GM23338 (cell line): ENCODE measurements around the gene PARD3. TPM values are rescaled to one million over a fixed set of nuclear protein-coding genes. Genes with fewer than 3 reads are reported as not detected.

Experiments used
- ATAC-seq: fragments of 200-7000 bp; cut with Tn5 transposase; 3 replicates; pipeline ENCODE4 v1.9.1; 2020
- DNase-seq: peaks from one replicate; pipeline ENCODE4 v3.0.0-alpha.2; 2015; ENCODE audit warnings: low spot score
- H2AFZ ChIP-seq: fragments of 200-600 bp; sonication (generic); 2 replicates; pipeline ENCODE4 v1.8.0; 2016; ENCODE audit warnings: antibody characterized with exemption, mild to moderate bottlenecking, moderate library complexity
- H3F3A ChIP-seq: fragments of 200-600 bp; sonication (generic); replicated peaks from 2 replicates; pipeline ENCODE4 v1.8.0; 2017; ENCODE audit warnings: antibody characterized with exemption, mixed run types, low read depth
- H3K27ac ChIP-seq: fragments of 200-600 bp; sonication (generic); 2 replicates; pipeline ENCODE4 v1.6.1; 2016; ENCODE audit warnings: low read depth
- H3K27me3 ChIP-seq: fragments of 200-600 bp; sonication (generic); 2 replicates; pipeline ENCODE4 v1.8.0; 2016; ENCODE audit warnings: mild to moderate bottlenecking, mixed run types, moderate library complexity; ENCODE audit not compliant: insufficient read depth
- H3K36me3 ChIP-seq: fragments of 200-600 bp; sonication (generic); 2 replicates; pipeline ENCODE4 v1.8.0; 2016; ENCODE audit warnings: mild to moderate bottlenecking; ENCODE audit not compliant: insufficient read depth
- H3K4me1 ChIP-seq: fragments of 200-600 bp; sonication (generic); 2 replicates; pipeline ENCODE4 v1.8.0; 2016; ENCODE audit warnings: mild to moderate bottlenecking, moderate library complexity; ENCODE audit not compliant: insufficient read depth
- H3K4me2 ChIP-seq: fragments of 200-600 bp; sonication (generic); 2 replicates; pipeline ENCODE4 v1.7.1; 2017; ENCODE audit warnings: mixed run types
- H3K4me3 ChIP-seq: fragments of 200-600 bp; sonication (generic); 2 replicates; pipeline ENCODE4 v1.6.1; 2016; ENCODE audit warnings: mixed run types
- H3K79me2 ChIP-seq: fragments of 200-600 bp; sonication (generic); replicated peaks from 2 replicates; pipeline ENCODE4 v1.8.0; 2017; ENCODE audit warnings: mild to moderate bottlenecking; ENCODE audit not compliant: insufficient read depth
- H3K9me2 ChIP-seq: fragments of 200-600 bp; sonication (generic); 2 replicates; pipeline ENCODE4 v1.8.0; 2017; ENCODE audit not compliant: insufficient read depth
- H4K20me1 ChIP-seq: fragments of 200-600 bp; sonication (generic); replicated peaks from 2 replicates; pipeline ENCODE4 v1.8.0; 2017; ENCODE audit warnings: mild to moderate bottlenecking; ENCODE audit not compliant: insufficient read depth
- H3K27ac Mint-ChIP-seq: 2 replicates; pipeline ENCODE4 v1.8.0; 2020; ENCODE audit warnings: inconsistent platforms, mild to moderate bottlenecking, moderate library complexity, mixed read lengths
- H3K27me3 Mint-ChIP-seq: 3 replicates; pipeline ENCODE4 v1.8.0; 2022; ENCODE audit warnings: low read depth, mild to moderate bottlenecking, moderate library complexity, mixed read lengths, inconsistent platforms; ENCODE audit not compliant: insufficient read depth, poor library complexity
- H3K36me3 Mint-ChIP-seq: 3 replicates; pipeline ENCODE4 v1.8.0; 2021; ENCODE audit warnings: low read depth, mild to moderate bottlenecking, inconsistent platforms, moderate library complexity, mixed read lengths
- H3K4me1 Mint-ChIP-seq: 3 replicates; pipeline ENCODE4 v1.8.0; 2020; ENCODE audit warnings: mild to moderate bottlenecking, inconsistent platforms, mixed read lengths
- H3K4me3 Mint-ChIP-seq: 3 replicates; pipeline ENCODE4 v1.8.0; 2021; ENCODE audit warnings: moderate library complexity, mild to moderate bottlenecking, inconsistent platforms, mixed read lengths
- H3K9me3 Mint-ChIP-seq: 3 replicates; pipeline ENCODE4 v1.8.0; 2020; ENCODE audit warnings: moderate library complexity, mild to moderate bottlenecking, inconsistent platforms, mixed read lengths
- CREB1 ChIP-seq: fragments of 250-450 bp; sonication (Bioruptor Pico); IDR thresholded peaks from 2 replicates; pipeline ENCODE4 v1.5.0; 2020; ENCODE audit warnings: low read depth, mild to moderate bottlenecking, moderate library complexity
- CTCF ChIP-seq, 2 experiments: fragments of 200-600 bp in 1 of 2; sonication (generic) in 1 of 2; conservative IDR thresholded peaks; 2 replicates each; pipeline versions ENCODE4 v1.5.1 to v1.6.1; 2016 to 2017; ENCODE audit warnings: antibody characterized with exemption in 2 of 2, low read depth in 2 of 2, mild to moderate bottlenecking in 2 of 2, moderate library complexity in 1 of 2
- EZH2 ChIP-seq: fragments of 200-600 bp; sonication (generic); IDR thresholded peaks from one replicate; pipeline ENCODE4 v1.8.0; 2017; ENCODE audit warnings: antibody characterized with exemption, mild to moderate bottlenecking, low read depth; ENCODE audit not compliant: unreplicated experiment
- EZH2phosphoT487 ChIP-seq: fragments of 200-600 bp; sonication (generic); IDR thresholded peaks from one replicate; pipeline ENCODE4 v1.8.1; 2018; ENCODE audit warnings: antibody characterized with exemption; ENCODE audit not compliant: unreplicated experiment
- NANOG ChIP-seq: IDR thresholded peaks from 2 replicates; pipeline ENCODE4 v1.6.1; 2016; ENCODE audit warnings: antibody characterized with exemption, borderline replicate concordance
- REST ChIP-seq: IDR thresholded peaks from one replicate; pipeline ENCODE4 v1.6.1; 2018; ENCODE audit warnings: antibody characterized with exemption; ENCODE audit not compliant: unreplicated experiment
- ZNF114 ChIP-seq: fragments of 250-450 bp; sonication (Bioruptor Pico); IDR thresholded peaks from 2 replicates; pipeline ENCODE4 v1.5.0; 2020; ENCODE audit warnings: mild to moderate bottlenecking, moderate library complexity
- ZNF331 ChIP-seq: fragments of 250-450 bp; sonication (Bioruptor Pico); IDR thresholded peaks from 2 replicates; pipeline ENCODE4 v1.5.0; 2020; ENCODE audit warnings: low read depth, mild to moderate bottlenecking, moderate library complexity
- polyA plus RNA-seq: library from polyadenylated mRNA; unstranded; fragments of >200 nt; fragmentation: Nextera tagmentation; extraction: Ambion mirVana; gene quantifications from 2 replicates; pipeline ENCODE4 v1.2.1, GENCODE V29; 2016
- total RNA-seq: library from RNA; depleted of rRNA; stranded (reverse); fragments of >200 nt; shearing (Covaris generic); gene quantifications from 2 replicates; pipeline ENCODE4 v1.2.3, GENCODE V29; 2014

Gene PARD3
- total and polyA plus RNA-seq, 2 experiments from 2014 or later: 30.2 to 51.4 TPM

- H3K27me3 Mint-ChIP-seq: peaks cover 5% of the 10 kb centered on the region
- no peak overlapping the region for H3K4me2 ChIP-seq
- peak; percentile 12 for DNase-seq
- 0 out of 2 replicates have a peak overlapping the region, but pooled peaks have one; percentile 31 for H3K27ac Mint-ChIP-seq
- peaks cover 97% of the 10 kb centered on the region for H3K79me2 ChIP-seq
- no peak overlapping the region for H3K27ac ChIP-seq
- ATAC-seq: peak; percentile 50; the same call in 2 of the 3 replicates
- H3K36me3 ChIP-seq: no peaks in the 10 kb centered on the region
- peaks cover 3% of the 10 kb centered on the region; the same call in 1 of the 2 replicates for H3K4me1 ChIP-seq
- peaks cover 26% of the 10 kb centered on the region for H3K4me1 Mint-ChIP-seq
- H2AFZ ChIP-seq: no peak overlapping the region
- no peak overlapping the region for H3K4me3 Mint-ChIP-seq
- no peaks in the 10 kb centered on the region for H3K9me3 Mint-ChIP-seq
- no peaks in the 10 kb centered on the region for H3K9me2 ChIP-seq
- no peak overlapping the region for H3K4me3 ChIP-seq
- TF ChIP-seq REST (no peak), CREB1 (CRISPR knock-in tag) (no peak), CTCF (conservative IDR thresholded peaks at IDR 0.05; ENCODE audit: low read depth in 2 of 2) (no peak), EZH2 (no peak), ZNF114 (CRISPR knock-in tag) (no peak), ZNF331 (CRISPR knock-in tag) (no peak), EZH2phosphoT487 (no peak)
- no peaks in the 10 kb centered on the region for H3F3A ChIP-seq
- H3K27me3 ChIP-seq: no peaks in the 10 kb centered on the region
- H4K20me1 ChIP-seq: peaks cover 16% of the 10 kb centered on the region
- no peaks in the 10 kb centered on the region for H3K36me3 Mint-ChIP-seq
Measured at GRCh38 chr10:34726862-34727261, 88.2 kb downstream of the PARD3 start.

GRCh38 chr10:34723750-34724149 lies 91.3 kb downstream of the PARD3 start:
- peaks cover 34% of the 10 kb centered on the region for H3K4me1 Mint-ChIP-seq
- peaks cover 29% of the 10 kb centered on the region; the same call in 1 of the 2 replicates for H4K20me1 ChIP-seq
- no peaks in the 10 kb centered on the region for H3K27me3 ChIP-seq
- peak; percentile 56 for ATAC-seq
- peaks cover 97% of the 10 kb centered on the region for H3K79me2 ChIP-seq
- no peaks in the 10 kb centered on the region for H3F3A ChIP-seq
- no peaks in the 10 kb centered on the region for H3K36me3 ChIP-seq
- no peak overlapping the region for H3K27ac ChIP-seq
- H3K4me3 ChIP-seq: no peak overlapping the region
- H3K4me2 ChIP-seq: no peak overlapping the region
- peak overlapping the region; percentile 66; the same call in 1 of the 2 replicates for H3K27ac Mint-ChIP-seq
- peak; percentile 52 to 57 for TF ChIP-seq CTCF (conservative IDR thresholded peaks at IDR 0.05; ENCODE audit: low read depth in 2 of 2)
- no peak for TF ChIP-seq NANOG
- peak; percentile 50 for DNase-seq
- H3K9me3 Mint-ChIP-seq: no peaks in the 10 kb centered on the region
- no peak overlapping the region for H3K4me3 Mint-ChIP-seq
- no peak overlapping the region for H2AFZ ChIP-seq
- no peaks in the 10 kb centered on the region for H3K9me2 ChIP-seq
- H3K4me1 ChIP-seq: peaks cover 14% of the 10 kb centered on the region
- H3K27me3 Mint-ChIP-seq: peaks cover 5% of the 10 kb centered on the region
- H3K36me3 Mint-ChIP-seq: no peaks in the 10 kb centered on the region
